Pulmonary artery endothelial cell (primary cell): ENCODE results near the gene GADD45G. TPM values are rescaled to one million over a fixed set of nuclear protein-coding genes. Genes with fewer than 3 reads are reported as not detected.

Experiments
- DNase-seq: peaks from one replicate; pipeline ENCODE4 v3.0.0-alpha.2; 2011; ENCODE audit warnings: low read depth, low spot score
- total RNA-seq: library from RNA; depleted of rRNA; stranded (reverse); fragments of >200 nt; gene quantifications from 2 replicates; pipeline ENCODE4 v1.2.3, GENCODE V29; 2014

GADD45G gene, protein sequence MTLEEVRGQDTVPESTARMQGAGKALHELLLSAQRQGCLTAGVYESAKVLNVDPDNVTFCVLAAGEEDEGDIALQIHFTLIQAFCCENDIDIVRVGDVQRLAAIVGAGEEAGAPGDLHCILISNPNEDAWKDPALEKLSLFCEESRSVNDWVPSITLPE
- total RNA-seq, result 0.33 and 0.46 TPM in 2 replicates

DNA sequence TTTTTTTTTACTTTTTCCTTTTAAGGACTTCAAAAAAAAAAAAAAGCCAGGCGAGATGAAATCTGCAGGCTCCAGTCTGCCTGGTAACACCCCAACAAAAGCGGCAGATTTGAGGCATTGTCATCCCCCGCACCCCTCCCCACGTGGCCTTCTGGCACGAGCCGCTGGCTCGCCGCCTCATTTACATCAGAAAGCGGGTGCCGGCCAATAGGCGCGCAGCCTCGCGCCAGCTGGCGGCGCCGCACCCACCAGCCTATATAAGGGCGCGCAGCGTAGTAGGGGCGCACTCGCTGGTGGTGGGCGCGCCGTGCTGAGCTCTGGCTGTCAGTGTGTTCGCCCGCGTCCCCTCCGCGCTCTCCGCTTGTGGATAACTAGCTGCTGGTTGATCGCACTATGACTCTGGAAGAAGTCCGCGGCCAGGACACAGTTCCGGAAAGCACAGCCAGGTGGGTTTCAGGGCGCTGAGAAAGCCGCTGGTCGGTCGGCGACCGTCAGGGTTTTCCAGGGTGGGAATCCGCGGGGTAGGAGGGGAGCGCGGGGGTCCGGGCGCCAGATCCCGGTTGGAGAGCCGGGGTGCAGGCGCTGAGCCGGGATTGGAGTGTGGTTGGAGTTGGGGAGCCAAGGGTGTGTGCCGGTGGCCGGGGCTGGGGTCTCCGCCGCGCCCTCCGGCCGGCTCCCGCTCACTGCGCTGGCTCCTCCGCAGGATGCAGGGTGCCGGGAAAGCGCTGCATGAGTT lies at the start of gene GADD45G:
Gene GADD45G (plus strand): TSS at position 284 of the 736 bp plus-strand sequence. CDS start 110 bp downstream, at position 394.
- DNase-seq, result peak; percentile 24

DNA sequence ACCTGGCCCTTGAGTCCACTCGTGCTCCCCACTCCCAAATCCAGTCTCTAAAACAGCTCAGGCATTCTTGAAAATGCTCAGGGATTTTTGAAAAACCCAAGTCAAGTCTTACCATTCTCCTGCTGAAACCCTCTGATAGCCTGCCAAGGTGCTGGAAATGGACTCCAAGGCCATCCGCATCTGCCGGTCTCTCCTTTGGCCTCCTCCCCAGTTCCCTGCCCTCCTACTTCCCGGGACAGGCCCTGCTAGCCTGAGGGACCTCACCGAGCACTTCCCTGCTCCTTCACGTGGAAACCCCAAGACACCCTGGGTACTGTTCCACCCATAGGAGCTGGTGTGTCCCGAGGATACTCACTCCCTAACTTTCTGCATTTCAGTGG lies 49.8 kb upstream of the GADD45G start:
- DNase-seq, result no peak

DNA sequence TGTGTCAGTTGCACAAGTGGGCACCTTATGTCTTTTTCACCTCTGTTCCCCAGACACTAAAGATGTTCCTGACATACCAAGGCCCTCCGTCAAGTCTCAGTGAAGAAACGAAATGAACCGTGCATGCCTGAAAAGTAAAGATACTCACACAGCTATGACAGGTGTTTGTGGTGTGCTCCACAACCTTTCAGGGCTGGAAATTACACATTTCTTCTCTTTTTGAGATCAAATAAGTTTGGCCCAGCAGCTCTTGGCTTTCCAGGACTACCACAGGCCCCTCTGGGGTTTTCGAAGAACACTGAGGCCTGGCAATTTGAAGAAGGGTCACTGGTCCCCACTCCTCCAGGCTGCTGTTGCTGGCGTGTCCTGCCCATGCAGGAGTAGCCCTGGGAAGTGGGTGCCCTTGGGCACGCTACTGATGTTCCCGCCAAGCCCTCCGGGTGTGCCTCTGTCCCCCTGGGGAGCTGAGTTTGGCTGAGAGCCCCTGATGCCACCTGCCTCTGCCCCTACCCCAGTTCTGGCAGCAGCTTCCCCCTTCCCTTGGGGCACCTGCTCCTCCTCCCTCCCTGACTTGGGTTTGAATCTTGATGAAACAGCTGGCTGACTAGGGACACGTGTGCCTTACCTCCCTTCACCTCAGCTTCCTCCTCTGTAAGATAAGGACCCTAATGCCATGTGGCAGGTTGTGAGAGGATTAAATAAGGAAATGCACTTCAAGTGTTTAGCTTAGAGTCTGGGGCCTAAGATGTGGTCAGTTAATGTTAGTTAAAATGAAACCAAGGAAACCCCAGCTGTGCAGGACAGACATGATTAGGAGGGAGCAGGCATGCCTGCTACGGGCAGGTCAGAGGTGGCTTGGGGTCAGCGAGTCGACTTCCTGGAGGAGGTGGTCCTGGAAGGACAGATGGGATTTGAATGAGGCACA lies 49.1 kb upstream of the GADD45G start:
- no peak for DNase-seq

DNA sequence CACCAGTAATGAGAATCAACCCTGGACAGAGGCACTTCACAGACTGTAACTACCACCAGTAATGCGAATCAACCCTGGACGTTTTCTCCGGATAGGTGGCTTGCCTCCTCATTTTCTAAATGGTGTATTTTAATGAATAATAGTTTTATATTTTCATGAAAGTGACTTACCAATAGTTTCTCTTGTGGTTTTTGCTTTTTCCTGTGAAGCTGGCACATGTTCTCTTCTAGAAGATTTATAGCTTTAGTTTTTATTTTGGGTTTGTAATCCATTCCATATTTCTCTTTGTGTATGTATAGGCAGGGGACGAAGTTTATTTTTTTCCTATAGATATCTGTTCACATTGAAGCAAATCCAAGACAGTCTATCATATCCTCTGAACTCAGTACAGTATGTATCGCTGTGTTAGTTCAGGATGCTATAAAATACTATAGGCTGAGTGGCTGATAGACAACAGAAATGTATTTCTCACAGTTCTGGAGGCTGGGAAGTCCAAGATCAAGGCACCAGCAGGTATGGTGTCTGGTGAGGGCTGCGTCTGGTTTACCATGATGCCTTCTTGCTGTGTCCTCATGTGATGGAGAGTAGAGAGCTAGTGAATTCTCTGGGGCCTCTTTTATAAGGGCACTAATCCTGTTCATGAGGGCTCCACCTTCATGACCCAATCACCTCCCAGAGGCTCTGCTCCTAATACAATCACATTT lies 46.5 kb upstream of the GADD45G start:
- no peak for DNase-seq

DNA sequence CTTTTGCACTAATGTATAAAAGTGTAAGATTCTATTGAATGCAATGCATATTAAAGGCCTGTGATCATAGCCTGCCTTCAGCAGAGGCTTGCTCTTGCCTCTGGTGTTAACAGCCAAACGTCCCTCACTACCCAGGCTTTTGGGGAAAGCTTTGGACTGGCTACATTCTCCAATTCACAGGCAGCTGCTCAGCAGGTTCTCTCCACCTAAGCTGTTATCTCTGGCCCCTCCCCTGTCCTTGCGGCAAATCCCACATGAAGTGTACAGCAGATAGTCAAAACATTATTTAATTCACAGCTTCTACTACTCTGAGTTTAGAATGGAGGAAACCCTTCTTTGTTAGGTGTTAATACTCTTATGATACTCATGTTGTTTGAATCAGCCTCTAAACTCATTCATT lies 45.9 kb upstream of the GADD45G start:
- no peak for DNase-seq

DNA sequence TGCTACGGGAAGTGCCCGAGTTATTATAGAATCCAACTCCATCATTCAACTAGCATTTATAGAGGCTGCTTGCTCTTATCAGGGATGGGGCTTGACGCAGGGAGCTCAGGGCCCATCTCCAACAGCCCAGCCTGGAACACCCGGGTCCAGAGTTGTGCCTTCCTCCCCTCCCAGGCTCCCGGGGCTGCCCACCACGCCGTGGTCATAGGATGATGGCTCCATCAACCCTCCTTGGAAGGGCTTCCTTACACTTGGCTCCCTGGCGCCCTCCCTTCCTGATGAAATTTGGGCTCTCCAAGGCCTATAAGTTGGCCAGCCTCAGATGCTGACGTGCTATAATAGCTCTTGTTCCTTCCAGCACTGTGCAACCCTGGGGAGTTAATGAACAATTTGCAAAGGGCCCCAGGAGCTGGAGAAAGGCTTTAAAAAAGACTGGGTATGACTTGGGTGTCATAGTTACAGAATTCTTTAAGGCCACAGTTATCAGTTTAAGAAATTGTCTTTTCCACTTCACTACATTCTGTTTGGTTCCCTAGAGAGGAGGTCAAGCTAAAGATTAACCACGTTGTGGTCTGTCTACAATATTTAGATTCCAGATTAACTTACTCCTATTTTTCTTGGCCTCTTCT lies 42.5 kb upstream of the GADD45G start:
- no peak for DNase-seq

DNA sequence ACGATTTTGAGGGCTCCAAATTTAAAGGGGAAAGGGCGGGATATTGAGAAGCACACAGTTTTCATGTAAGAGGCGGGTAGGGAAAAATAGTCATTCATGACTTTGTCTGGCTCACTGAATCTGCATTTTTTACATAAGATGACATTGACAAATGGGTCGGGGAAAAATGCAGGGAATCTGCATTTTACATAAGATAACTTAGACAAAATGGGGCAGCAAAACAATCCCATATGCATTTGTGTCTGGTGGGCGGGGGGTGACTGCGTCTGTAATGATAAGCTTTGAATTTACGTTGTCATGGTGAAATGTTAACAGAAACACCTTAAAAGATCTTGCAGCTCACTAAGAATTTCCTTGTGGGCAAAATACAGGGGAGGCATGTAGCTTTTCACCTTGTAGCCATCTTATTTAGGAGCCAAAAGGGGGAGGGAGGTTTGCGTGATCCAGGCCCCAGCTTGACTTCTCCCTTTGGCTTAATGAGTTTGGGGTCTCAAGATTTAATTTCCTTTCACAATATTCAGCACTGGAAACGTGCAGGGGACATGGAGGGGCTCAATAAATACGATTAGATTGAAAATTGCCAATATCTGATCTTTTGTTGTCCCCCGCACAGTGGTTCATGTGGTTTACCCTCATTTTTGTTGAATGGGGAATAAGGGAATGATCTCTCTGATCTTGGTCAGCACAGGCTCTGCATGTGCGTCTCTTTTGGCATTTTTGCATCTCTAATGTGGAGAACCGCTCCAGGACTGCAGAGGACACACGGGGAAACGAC lies 41.1 kb upstream of the GADD45G start:
- no peak for DNase-seq

DNA sequence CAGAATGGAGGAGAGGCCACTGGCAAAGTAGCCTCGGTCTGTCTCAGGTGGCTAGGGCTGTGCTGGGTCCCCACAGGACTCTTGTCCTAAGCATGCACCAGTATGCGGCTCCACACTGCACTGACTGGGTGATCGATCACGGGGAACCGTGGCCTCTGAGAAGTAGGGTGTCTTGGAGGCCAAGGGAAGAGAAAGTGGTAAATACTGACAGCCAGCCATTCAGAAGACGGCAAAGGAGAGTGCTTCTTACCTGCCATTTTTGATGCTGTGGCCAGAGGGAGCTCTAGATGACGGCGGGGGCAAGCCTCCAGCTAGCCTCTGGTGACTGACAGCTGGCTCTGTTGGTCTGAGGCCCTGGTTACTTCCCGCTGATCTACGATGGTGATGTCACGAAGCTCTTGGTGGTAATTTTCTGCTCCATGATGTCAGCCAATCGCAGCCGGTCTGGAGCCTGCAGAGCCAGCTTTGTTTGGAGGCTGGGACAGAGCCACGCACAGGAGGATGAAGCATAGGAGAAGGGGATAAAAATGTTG lies 40.4 kb upstream of the GADD45G start:
- no peak for DNase-seq

DNA sequence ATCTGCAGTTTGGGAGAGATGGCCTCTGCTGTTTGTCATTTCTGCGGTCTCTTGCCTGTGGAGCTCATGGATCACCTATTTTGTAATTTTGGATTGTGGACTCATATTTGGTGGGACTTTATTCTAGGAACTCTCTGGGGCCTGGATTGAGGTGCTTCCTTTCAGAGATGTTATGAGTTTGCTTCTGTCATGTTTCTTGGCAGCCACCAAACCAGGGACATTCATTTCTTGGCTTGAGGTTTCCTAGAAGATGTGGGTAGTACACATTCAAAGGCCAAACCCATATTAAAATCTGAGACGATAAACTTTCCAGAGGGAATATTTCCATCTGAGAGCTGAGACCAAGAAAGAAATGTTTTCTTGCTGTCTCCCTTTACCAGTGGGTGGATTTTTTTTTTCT lies 37.2 kb upstream of the GADD45G start:
- no peak for DNase-seq

DNA sequence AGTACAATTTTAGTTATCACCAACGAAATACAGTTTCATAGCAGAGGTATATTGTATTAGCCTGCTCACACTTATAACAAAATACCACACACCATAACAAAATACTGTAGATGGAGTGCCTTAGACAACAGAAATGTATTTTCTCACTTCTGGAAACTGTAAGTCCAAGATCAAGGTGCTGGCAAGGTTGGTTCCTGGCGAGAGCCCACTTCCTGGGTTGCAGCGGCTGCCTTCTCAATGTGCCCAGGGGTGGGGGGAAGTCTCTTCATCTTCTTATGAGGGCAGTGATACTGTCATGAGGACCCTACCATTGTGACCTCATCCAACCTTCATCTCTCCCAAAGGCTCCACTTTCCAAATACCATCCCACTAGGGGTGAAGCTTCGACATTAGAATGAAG lies 30.5 kb upstream of the GADD45G start:
- no peak for DNase-seq

DNA sequence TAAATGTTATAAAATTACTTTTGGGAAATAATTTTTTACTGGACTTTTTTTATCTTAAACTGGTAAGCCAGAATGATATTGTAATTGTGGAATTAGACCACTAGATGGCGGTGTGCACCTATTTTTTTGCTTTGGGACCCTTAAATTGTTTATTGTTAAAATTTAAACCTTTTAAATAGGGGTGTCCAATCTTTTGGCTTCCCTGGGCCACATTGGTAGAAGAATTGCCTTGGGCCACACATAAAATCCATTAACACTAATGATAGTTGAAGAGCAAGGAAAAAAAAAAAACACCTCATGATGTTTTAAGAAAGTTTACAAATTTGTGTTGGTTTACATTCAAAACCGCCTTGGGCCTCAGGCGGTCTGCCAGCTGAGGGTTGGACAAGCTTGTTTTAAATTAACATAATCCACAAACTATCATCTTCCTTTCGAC lies 28.4 kb upstream of the GADD45G start:
- DNase-seq, result no peak

DNA sequence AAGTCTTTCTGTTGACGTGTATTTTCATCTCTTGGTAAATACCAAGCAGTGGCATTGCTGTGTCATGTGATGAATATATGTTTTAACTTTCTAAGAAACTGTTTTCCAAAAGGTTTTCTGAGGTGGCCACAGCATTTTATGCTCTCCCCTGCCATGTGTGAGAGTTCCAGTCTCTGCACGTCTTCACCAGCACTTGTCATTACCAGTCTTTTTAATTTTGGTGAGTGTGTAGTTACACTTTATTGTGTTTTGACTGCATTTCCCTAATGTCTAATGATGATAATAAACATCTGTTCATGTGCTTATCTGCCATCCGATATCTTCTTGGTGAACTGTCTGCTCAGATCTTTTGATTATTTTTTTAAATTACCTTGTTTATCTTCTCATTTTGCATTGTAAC lies 27.4 kb upstream of the GADD45G start:
- DNase-seq, result no peak

DNA sequence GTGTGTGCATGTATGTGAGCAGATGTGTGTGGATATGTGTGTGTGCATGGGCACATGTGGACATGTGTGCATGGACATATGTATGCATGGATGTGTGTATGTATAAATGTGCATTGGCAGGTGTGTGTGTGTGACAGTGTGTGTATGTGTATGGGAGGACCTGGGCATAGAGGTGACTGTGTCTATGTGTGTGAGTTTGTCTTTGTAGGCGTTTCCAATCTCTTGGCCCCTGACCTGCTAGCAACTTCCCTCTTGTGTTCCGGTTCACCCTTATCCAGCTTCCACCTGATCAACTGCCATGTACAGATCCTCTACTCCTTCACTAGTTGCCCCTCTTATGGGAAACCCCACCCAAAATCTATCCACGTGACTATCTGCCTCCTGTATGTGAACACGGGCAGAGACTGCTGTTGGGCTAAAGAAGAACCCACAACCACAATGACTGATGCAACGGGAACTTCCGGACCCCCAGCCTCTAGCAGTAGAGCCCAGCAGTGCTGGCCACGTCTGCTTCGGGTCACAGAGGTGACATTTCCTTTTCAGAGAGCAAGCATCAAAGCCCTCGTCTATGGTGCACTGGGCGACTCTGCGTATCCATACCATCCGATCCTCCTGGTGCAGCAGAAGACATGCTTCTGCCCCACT lies 24.9 kb upstream of the GADD45G start:
- no peak for DNase-seq

DNA sequence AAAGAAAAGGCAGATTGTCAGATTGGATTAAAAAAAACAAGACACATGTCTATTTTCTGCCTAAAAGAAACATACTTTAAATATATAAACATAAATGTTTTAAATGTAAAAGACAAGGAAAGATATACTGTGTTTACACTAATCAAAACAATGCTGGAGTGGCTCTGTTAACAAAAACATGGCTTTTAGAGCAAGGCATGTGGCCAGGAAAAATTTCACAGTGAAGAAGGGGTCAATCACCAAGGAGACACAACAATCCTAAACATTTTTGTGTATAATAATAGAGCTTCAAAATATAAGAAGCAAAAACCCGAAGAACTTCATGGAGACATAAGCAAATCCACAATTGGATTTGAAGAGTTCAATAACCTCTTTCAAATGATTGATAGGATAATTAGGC lies 18.5 kb upstream of the GADD45G start:
- no peak for DNase-seq

DNA sequence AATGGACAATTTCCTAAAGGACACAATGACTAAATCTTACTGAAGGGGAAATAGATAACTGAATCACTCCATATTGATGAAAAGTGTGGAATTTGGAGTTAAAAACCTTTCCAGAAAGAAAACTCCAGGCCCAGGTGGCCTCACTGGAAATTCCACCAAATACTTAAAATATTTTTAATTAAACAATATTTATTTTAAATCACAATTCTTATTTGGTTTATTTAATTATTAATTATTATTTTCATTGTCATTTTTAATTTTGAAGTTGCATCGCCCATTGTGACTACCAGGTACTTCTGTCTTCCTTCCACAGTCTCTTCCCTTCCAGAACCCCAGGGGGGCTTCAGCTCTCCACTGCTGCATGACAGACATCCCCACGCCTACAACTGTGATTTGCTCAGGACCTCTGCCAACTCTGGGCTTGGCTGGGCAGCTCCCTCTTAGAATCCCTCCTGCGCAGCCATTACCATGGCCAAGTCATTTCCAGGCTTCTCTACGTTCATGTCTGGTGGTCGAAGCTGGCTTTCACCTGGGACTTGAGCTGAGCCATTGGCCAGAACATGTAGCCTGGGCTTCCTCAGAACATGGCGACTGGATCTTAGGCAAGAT lies 16.4 kb upstream of the GADD45G start:
- no peak for DNase-seq

DNA sequence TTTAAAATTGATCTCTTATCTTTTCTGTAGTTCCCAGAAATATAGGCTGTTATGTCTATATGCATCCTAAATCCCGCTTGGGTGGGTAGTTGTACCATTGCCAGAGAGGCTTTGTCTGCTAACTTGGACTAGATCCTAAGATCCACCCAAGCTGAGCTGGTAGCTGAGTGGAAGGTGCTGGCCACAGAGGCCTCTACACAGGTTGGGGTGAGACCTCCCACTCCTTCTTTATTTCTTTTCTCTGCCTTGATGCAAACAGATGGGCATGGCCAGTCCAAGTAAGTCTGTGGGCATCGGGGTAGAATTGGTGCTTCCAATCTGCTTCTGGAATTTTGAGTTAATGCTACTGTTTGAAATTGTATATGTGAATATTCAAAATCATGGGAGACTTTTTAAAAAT lies 14.4 kb upstream of the GADD45G start:
- no peak for DNase-seq

DNA sequence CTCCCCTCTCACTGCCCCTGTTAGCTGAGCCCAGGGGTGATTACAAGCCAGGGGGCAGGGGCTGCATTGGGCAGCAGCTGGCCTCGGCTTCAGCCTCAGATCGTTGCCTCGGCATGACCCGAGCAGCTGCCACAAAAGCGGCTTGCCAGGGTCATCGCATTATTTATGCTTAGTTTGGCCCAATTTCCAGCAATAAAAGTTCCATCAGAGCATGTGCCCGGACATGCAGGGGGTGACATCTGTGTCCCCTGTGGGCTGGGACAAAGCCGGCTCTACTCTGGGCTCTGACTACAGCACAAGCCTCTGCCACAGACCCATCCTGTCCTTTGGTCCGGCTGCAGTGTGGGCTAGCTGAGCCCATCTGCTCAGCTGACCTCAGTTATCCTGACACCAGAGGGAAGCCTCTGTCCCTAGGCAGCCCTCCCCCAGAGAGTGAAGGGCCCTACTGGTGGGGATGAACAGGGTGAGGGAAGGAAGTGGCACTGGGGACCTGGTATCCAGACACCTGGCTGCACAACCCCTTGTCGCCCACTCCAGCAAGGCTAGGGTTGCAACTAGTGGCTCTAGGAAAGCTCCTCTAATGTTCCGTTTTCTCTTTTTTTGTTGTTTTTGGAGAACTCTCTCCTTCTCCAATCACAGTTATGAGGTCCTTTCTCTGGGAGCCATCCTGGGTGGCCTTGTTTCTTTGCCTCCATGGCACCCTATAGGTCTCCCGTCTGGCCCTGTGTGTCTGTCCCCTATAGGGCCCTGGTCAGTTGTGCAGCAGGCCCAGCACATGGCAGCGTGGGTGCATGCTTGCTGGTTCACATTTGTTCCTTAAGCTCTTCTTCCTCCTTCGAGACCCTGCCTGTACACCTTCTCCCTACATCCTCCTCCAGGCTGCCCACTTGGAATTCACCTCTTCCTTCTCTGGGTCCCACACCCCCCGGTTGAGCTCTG lies 13.3 kb upstream of the GADD45G start:
- DNase-seq, result no peak

DNA sequence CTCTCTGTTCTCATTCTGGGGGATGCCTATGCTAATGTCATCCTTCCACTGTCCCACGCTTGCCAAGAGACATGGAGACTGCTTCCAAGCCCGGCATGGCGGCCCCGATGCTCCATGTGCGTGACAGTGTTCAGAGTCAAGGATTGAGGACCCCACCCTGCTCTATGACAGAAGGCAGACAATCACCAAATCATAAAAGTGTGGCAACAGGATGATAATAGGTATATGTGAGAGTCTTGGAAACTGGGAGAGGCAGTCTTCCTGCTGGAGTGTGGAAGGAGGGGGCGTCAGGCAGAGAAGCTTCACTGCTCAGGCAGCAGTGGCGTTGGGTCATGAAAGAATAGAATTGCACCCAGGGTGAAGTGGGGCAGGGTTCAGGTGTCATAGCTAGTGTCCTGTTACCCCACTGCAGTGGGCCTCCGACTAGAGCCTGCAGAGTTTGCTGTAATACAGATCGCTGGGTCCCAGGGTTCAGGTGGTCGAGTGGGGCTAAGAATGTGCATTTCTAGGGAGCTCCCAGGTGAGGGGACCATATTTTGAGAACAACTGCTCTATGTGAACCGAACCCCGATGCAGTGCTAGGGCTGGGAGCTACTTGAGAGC lies 12.5 kb upstream of the GADD45G start:
- DNase-seq, result no peak
